Activated naive CD4-positive, alpha-beta T cell treated with anti-CD3 and anti-CD28 coated beads for 36 hours (primary cell): ENCODE measurements around the gene GATAD2B. TPM values are rescaled to one million over a fixed set of nuclear protein-coding genes. Genes with fewer than 3 reads are reported as not detected.
"Not testable (repeated sequence)": the region's sequence is repeated elsewhere in the genome, so short reads cannot be mapped to it uniquely, and the experiment has no call there.

ENCODE experiments used
- CTCF ChIA-PET: fragments of 350-600 bp; sonication (Branson Sonifier 250); formaldehyde crosslinking; loops from one replicate; lab custom pipeline; 2021; ENCODE audit warnings: antibody characterized with exemption; lab: Charles Lee
- DNase-seq: peaks from one replicate; pipeline ENCODE4 v3.0.0-alpha.2; 2020
- H3K27ac Mint-ChIP-seq: one replicate; pipeline ENCODE4 v1.8.0; 2021; ENCODE audit warnings: mild to moderate bottlenecking, mixed read lengths
- H3K27me3 Mint-ChIP-seq: one replicate; pipeline ENCODE4 v1.8.0; 2021; ENCODE audit warnings: low read depth, mixed read lengths
- H3K36me3 Mint-ChIP-seq: one replicate; pipeline ENCODE4 v1.8.0; 2021; ENCODE audit warnings: low read depth, mixed read lengths
- H3K4me1 Mint-ChIP-seq: one replicate; pipeline ENCODE4 v1.8.0; 2021; ENCODE audit warnings: low read depth, mixed read lengths
- H3K4me3 Mint-ChIP-seq: one replicate; pipeline ENCODE4 v1.8.0; 2021; ENCODE audit warnings: mild to moderate bottlenecking, moderate library complexity, mixed read lengths
- H3K9me3 Mint-ChIP-seq: one replicate; pipeline ENCODE4 v1.8.0; 2021; ENCODE audit warnings: mixed read lengths
- intact Hi-C: fragments of 100-400 bp; cut with micrococcal nuclease; formaldehyde crosslinking; loops from one replicate; pipeline ENCODE4 v1.15.1; 2023
- total RNA-seq, 2 experiments: library from RNA; stranded (reverse); gene quantifications; one replicate each; pipeline ENCODE4 v1.2.3, GENCODE V29; 2021

The GATAD2B gene
- total RNA-seq, 2 experiments from 2014 or later: 69.0 to 70.2 TPM

DNA sequence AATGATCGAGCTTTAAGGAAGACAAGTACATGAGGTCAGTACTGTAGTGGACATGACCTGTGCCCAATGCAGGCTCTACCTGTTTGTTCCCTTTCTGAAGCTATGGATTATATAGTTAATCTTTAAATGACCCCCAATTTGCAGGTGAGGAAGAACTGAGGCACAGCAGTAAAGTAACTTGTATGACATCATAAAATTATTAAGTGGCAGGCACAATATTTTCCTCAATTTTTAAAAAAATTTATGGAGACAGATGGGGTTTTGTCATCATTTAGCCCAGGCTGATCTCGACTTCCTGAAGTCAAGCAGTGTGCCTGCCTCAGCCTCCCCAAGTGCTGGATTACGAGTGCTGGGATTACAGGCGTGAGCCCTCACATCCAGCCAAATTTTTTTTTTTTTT lies 3.6 kb upstream of the GATAD2B start:
- peaks cover 11% of the 10 kb centered on the region for H3K4me1 Mint-ChIP-seq
- H3K27ac Mint-ChIP-seq: no peak overlapping the region
- H3K4me3 Mint-ChIP-seq: no peak overlapping the region
- H3K36me3 Mint-ChIP-seq: peaks cover 4% of the 10 kb centered on the region
- H3K27me3 Mint-ChIP-seq: no peaks in the 10 kb centered on the region
- intact Hi-C loops: no loop called here
- H3K9me3 Mint-ChIP-seq: no peaks in the 10 kb centered on the region
- CTCF ChIA-PET: interaction anchor here (0.7 to 1.1 kb wide), 2 partner anchors 21 to 33 kb away, joined by 3 read pairs; no protein-coding TSS in a partner anchor
- DNase-seq: no peak

DNA sequence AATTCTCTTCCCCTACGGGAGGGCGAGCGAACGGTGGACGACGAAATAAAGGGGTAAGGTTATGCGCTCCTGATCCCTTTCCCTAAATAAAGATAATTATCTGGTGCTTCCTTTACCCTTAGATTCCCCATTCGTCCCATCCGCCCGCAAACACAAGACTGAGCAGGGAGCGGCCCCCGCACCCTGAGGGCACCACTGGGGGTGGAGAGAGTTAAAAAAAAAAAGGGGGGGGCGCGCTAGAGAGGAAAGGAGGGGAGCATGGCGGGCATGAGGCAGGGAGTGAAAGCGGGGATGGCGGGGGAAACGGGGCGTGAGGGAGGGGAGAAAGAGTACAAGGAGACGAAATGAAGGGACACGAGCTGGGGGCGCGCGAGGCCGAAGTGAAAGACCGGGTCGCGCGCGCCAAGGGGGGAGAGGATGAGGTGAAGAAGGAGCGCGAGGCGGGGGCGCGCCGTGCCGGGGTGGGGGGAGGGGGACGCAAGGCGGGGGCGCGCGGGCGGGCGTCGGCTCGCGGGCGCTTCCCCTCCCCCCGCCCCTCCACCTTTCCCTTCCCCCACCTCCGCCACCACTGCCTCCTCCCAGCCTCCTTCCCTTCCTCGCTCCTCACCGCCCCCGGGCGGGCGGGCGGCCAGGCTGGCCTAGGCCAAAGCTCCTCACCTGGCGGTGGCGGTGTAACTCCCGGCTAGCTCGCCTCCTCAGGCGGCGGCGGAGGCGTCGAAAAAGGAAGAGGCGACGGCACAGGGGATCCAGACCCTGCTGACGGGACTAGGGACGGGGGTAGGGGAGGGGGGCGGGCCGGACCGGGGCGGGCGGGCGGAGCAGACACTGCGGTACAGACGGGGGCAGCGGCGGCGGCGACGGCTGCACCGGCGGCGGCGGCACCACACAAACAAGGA lies 448 bp downstream of the GATAD2B start:
- peaks cover 3% of the 10 kb centered on the region for H3K36me3 Mint-ChIP-seq
- no peaks in the 10 kb centered on the region for H3K9me3 Mint-ChIP-seq
- H3K27me3 Mint-ChIP-seq: no peaks in the 10 kb centered on the region
- intact Hi-C loops: loop anchor here (2.0 kb wide), 1 partner anchor 74 kb away; no protein-coding TSS in a partner anchor
- H3K27ac Mint-ChIP-seq: peak overlapping the region; percentile 94
- H3K4me1 Mint-ChIP-seq: peaks cover 43% of the 10 kb centered on the region
- peak; percentile 75 for DNase-seq
- CTCF ChIA-PET: interaction anchor here (0.6 to 1.9 kb wide), 11 partner anchors 23 to 125 kb away, joined by 3 to 12 read pairs (median 5); partner anchors contain the start of genes DENND4B and RAB13
- H3K4me3 Mint-ChIP-seq: peak overlapping the region; percentile 81

DNA sequence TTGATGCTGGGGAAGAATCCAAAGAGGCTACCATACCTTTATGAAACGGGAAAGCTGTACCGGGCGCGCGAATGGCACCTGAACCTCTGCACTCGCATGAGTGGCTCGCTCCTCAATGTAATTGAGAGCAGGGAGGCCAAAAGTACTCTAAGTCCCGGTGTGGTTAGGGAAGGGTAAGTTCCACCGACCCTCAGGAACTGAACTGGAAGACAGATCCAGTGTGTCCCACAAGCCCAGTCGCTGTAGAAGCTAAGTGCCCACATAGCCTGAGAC lies 1.0 kb downstream of the GATAD2B start:
- CTCF ChIA-PET: interaction anchor here (0.7 to 1.9 kb wide), 7 partner anchors 23 to 124 kb away, joined by 3 to 12 read pairs (median 5); partner anchors contain the start of genes JTB and RAB13
- Mint-ChIP-seq H3K4me3 (peak overlapping the region; percentile 81), H3K27me3 (no peaks in the 10 kb centered on the region), H3K36me3 (peaks cover 3% of the 10 kb centered on the region), H3K4me1 (peaks cover 47% of the 10 kb centered on the region), H3K9me3 (no peaks in the 10 kb centered on the region), H3K27ac (peak overlapping the region; percentile 83)
- intact Hi-C loops: loop anchor here (2.0 kb wide), 1 partner anchor 73 kb away; no protein-coding TSS in a partner anchor
- peak; percentile 26 for DNase-seq

DNA sequence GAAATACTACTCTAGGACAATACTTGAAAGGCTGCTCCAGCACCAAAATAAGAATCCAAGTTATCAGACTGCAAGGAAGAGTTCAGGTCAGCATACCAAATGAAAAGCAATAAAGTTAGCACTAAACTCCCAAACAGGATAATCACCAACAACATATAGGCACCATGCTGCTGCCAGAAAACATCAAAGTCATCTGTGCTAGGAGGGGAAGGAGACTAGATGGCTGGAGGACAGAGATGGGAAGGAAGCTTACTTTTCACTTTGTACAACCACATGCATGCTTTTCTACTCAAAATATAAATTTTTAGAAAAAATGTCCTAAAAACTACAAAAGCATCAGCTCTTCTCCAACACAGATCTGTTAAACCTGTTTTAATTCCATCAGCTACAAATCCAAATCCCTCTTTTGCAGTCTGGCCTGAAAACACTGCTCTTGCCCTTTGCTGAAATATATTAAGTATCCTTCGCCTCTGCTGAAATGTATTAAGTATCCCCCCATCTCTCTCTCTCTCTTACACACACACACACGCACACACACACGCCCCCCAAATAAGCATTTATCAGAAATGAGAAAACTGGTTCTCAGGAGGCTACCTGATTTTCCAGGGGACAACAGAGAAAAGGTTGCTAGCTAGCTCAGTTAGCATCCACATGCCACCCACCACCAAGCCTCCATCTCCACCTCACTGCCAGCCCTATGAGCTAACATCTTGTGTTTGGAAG lies 1.5 kb downstream of the GATAD2B start:
- Mint-ChIP-seq H3K4me3 (peak overlapping the region; percentile 81), H3K9me3 (no peaks in the 10 kb centered on the region), H3K4me1 (peaks cover 49% of the 10 kb centered on the region), H3K27me3 (no peaks in the 10 kb centered on the region), H3K27ac (peak overlapping the region; percentile 83), H3K36me3 (peaks cover 4% of the 10 kb centered on the region)
- CTCF ChIA-PET: interaction anchor here (0.7 to 1.9 kb wide), 7 partner anchors 24 to 124 kb away, joined by 3 to 12 read pairs (median 5); partner anchors contain the start of genes JTB and RAB13
- no peak for DNase-seq
- intact Hi-C loops: no loop called here

DNA sequence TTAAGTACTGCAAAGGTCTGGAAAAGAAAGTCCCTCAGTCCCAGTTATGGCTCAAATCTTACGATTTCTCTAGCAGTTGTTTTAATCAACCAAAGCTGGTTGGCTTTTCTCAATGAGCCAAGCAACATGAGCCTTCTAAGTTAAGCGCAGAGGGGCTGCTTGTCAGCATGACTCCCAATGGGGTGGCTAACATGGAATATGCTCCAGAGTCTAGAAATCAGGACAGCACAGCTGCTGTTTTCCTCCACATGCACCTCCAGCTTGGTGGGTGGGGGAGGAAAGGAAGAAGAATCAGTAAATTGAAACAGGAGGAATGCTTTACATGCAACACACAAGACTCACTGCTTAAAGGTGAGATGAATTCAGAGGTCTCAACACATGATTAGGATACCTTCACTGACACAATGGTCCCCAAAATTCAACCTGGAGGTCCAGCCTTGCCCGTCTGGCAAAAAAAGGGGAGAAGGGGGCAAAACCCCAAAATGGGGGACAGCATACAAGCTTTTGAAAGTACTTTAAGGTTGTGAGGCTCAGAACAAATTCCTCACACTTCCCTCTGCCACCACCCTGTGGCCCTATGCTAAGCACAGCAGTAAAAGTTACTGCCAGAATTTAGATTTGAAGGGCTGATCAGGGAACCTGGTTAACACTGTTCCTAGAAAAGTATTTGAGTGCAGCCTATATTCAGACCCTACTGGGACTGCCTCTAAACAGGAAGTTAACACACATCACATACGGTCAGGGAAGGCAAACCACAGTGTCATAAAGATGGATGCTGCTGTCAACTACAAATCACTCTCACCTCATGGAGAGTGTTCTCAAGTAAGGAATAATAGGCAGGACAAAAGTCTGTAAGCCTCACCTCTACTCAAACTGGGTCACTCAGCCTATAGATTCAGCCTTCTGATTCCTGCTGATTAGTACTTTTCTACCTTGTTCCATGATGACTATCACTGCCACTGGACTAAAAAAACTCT lies 2.6 kb downstream of the GATAD2B start:
- peaks cover 6% of the 10 kb centered on the region for H3K36me3 Mint-ChIP-seq

DNA sequence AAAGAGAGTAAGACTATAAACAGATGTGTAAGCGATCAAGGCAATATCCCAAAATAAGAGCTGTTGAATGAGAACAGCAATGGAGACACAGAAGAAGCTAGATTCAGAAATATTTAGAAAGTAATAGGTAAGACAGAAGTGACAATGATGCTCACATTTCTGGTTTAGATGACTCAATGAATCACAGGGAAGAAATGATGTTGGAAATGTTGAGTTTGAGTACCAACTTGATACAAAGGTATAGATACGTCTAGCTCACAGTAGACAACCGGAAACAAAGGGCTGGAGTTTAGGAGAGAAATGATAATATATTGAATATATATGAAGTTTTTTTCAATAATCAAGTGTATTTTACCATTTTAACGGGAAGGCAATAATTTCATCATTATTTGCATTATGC lies 6.5 kb downstream of the GATAD2B start:
- intact Hi-C loops: loop anchor here (5.0 kb wide), 1 partner anchor 94 kb away; no protein-coding TSS in a partner anchor
- no peak overlapping the region for H3K4me3 Mint-ChIP-seq
- H3K27ac Mint-ChIP-seq: no peak overlapping the region
- peaks cover 68% of the 10 kb centered on the region for H3K4me1 Mint-ChIP-seq
- no peaks in the 10 kb centered on the region for H3K9me3 Mint-ChIP-seq
- H3K27me3 Mint-ChIP-seq: no peaks in the 10 kb centered on the region
- CTCF ChIA-PET: no interaction called here
- peaks cover 5% of the 10 kb centered on the region for H3K36me3 Mint-ChIP-seq
- no peak for DNase-seq

More for the DNA sequence above, 2.6 kb downstream of the GATAD2B start:
- H3K9me3 Mint-ChIP-seq: no peaks in the 10 kb centered on the region
- H3K27ac Mint-ChIP-seq: peak overlapping the region; percentile 83
- no peaks in the 10 kb centered on the region for H3K27me3 Mint-ChIP-seq
- peaks cover 54% of the 10 kb centered on the region for H3K4me1 Mint-ChIP-seq
- intact Hi-C loops: loop anchor here (5.0 kb wide), 1 partner anchor 98 kb away; no protein-coding TSS in a partner anchor
- CTCF ChIA-PET: interaction anchor here (0.6 to 2.4 kb wide), 12 partner anchors 9 to 1076 kb away, joined by 3 to 7 read pairs (median 4); partner anchors contain the start of genes JTB, RAB13 and SLC39A1
- H3K4me3 Mint-ChIP-seq: peak overlapping the region; percentile 81
- DNase-seq: peak; percentile 43

DNA sequence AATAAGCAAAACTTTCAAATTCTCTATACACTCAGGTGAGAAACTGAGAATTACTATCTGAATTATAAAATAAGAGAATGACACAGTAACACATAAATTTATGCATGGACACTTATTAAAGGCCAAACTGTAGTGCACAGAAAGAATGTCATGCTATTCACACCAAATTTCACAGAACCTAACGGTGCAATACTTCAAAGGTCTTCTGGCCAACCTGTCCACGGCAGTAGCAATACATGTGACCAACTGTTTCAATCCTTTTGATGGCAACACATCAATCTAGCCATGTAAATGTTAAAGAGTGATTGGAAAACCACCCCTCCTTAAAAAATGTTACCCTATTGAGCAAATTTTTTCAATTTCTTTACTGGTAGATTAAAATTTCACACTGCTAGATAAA lies 10.4 kb downstream of the GATAD2B start:
- H3K36me3 Mint-ChIP-seq: peaks cover 9% of the 10 kb centered on the region

DNA sequence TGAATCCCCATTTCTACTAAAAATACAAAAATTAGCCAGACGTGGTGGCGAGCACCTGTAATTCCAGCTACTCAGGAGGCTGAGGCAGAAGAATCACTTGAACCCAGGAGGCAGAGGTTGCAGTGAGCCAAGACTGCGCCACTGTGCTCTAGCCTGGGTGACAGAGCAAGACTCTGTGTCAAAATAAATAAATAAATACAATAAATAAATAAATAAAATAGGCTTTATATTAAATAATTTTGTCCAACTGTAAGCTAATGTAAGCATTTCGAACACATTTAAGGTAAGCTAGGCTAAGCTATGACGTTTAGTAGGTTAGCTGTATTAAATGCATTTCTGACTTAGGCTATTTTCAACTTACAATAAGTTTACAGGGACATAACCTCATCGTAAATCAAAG lies 12.2 kb downstream of the GATAD2B start:
- H3K27me3 Mint-ChIP-seq, H3K9me3 Mint-ChIP-seq, H3K27ac Mint-ChIP-seq, DNase-seq, H3K36me3 Mint-ChIP-seq, H3K4me3 Mint-ChIP-seq, intact Hi-C loops: not testable (repeated sequence)
- CTCF ChIA-PET: interaction anchor here (1.6 kb wide), 1 partner anchor 10 kb away, joined by 3 read pairs; no protein-coding TSS in a partner anchor
- peaks cover 41% of the 10 kb centered on the region for H3K4me1 Mint-ChIP-seq

More for the DNA sequence above, 10.4 kb downstream of the GATAD2B start:
- intact Hi-C loops: no loop called here
- no peak for DNase-seq
- Mint-ChIP-seq H3K27me3 (no peaks in the 10 kb centered on the region), H3K4me3 (no peak overlapping the region), H3K27ac (no peak overlapping the region), H3K4me1 (peaks cover 37% of the 10 kb centered on the region), H3K9me3 (no peaks in the 10 kb centered on the region)
- CTCF ChIA-PET: no interaction called here

DNA sequence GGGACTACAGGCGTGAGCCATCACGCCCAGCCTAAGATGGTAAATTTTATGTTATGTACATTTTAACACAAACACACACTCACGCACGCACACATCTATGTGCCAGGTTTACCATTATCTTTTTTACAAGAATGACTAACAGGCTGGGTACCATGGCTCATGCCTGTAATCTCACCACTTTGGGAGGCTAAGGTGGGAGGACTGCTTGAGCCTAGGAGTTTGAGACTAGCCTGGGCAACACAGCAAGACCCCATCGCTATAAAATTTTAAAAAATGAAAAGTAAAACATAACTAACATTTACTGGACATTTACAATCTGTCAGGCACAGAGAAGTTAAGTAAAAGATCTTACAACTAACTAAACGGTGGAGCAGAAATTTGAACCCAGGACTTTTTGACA lies 14.7 kb downstream of the GATAD2B start:
- CTCF ChIA-PET: interaction anchor here (0.6 kb wide), 1 partner anchor 239 kb away, joined by 3 read pairs; no protein-coding TSS in a partner anchor
- Mint-ChIP-seq H3K9me3 (no peaks in the 10 kb centered on the region), H3K4me3 (no peak overlapping the region), H3K36me3 (peaks cover 9% of the 10 kb centered on the region), H3K4me1 (peaks cover 45% of the 10 kb centered on the region), H3K27me3 (no peaks in the 10 kb centered on the region), H3K27ac (no peak overlapping the region)
- intact Hi-C loops: no loop called here
- no peak for DNase-seq

DNA sequence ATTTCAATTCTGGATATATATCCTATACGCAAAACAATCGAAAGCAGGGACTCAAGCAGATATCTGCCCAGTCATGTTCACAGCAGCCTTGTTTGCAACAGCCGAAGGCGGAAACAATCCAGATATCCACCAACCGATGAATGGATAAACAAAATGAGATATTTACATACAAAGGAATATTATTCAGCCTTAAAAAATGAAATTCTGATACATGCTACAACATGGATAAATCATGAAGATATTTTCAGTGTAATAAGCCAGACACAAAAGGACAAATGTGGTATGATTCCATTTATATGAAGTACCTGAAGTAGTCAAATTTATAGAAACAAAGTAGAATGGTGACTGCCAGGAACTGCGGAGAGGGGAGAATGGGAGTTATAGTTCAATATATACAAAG lies 15.6 kb downstream of the GATAD2B start:
- DNase-seq: no peak
- intact Hi-C loops: no loop called here
- H3K36me3 Mint-ChIP-seq: peaks cover 9% of the 10 kb centered on the region
- H3K27me3 Mint-ChIP-seq: no peaks in the 10 kb centered on the region
- CTCF ChIA-PET: no interaction called here
- H3K27ac Mint-ChIP-seq: peak overlapping the region; percentile 65
- no peaks in the 10 kb centered on the region for H3K9me3 Mint-ChIP-seq
- H3K4me1 Mint-ChIP-seq: peaks cover 39% of the 10 kb centered on the region
- no peak overlapping the region for H3K4me3 Mint-ChIP-seq

DNA sequence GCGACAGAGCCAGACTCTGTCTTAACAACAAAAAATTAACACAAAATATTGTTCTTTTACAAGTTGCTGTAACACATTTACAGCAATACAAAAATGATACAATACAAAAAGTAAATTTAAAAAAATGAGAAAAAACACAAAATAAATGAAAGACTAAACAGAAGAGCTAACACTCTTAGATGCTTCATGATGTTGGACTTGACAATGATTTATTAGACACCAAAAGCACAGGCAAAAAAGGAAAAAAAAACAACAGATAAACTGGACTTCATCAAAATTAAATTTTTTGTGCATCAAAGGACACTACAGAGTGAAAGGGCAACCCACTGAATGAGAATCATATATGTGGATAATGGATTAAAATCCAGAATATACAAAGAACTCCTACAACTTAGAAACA lies 16.4 kb downstream of the GATAD2B start:
- peaks cover 35% of the 10 kb centered on the region for H3K4me1 Mint-ChIP-seq

More for the DNA sequence above, 16.4 kb downstream of the GATAD2B start:
- DNase-seq: no peak
- Mint-ChIP-seq H3K27ac (peak overlapping the region; percentile 65), H3K9me3 (no peaks in the 10 kb centered on the region), H3K36me3 (peaks cover 8% of the 10 kb centered on the region), H3K4me3 (no peak overlapping the region), H3K27me3 (no peaks in the 10 kb centered on the region)
- CTCF ChIA-PET: interaction anchor here (0.9 kb wide), 1 partner anchor 234 kb away, joined by 3 read pairs; no protein-coding TSS in a partner anchor
- intact Hi-C loops: no loop called here
